HG03103 (cell line): ENCODE data around the gene MTA3.
"Not testable (repeated sequence)": the region's sequence is repeated elsewhere in the genome, so short reads cannot be mapped to it uniquely, and the experiment has no call there.

Source experiments
- ATAC-seq: cut with Tn5 transposase; IDR thresholded peaks from one replicate; pipeline ENCODE4 v1.9.1; 2021; ENCODE audit warnings: low read depth; ENCODE audit not compliant: unreplicated experiment

The MTA3 gene

DNA sequence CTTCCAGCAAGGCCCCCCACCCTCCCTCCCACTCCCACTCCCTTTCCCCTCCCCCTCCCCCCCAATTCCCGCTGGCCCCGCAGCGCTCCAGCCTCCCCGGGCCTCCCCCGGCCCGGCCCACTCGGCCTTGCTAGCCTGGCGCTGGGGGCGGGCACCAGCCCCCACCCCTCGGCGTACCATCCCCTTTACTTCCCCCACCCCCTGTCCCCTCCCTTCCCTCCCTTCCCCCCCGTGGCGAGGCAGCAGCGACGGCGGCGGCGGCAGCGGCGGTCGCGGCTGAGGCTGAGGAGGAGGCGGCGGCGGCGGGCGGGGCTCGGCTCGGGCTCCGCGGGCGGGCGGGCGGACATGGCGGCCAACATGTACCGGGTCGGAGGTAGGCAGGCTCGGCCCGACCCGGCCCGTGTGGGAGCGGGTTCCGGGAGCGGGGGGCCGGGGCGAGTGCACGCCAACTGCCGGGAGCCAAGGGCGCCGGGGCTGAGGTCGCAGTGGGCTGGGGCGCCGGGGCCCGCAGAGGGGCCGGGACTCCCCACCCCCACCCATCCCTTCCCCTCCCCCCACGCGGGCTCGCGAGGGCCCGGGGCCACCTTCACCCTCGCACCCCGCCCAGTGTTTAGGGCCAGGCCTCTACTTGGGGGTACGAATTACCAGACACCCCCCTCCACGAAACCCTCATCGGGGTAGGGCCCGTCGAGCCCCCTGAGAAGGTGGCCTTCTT lies at the start of gene MTA3:
Gene MTA3, plus strand, starts transcription at position 232 of the 715 bp plus-strand sequence. Its CDS starts 114 bp downstream, at position 346.
- no peak for ATAC-seq

DNA sequence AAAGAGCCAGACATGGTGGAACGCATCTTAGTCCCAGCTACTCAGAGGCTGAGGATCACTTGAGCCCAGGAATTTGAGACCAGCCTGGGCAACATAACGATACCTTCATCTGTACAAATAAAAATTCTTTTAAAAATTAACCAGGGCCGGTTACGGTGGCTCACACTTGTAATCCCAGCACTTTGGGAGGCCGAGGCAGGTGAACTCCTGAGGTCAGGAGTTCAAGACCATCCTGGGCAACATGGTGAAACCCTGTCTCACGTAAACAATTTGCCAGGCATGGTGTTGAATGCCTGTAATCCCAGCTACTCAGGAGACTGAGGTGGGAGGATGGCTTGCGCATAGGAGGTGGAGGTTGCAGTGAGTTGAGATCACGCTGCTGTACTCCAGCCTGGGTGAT lies 48.8 kb upstream of the MTA3 start:
- no peak for ATAC-seq

DNA sequence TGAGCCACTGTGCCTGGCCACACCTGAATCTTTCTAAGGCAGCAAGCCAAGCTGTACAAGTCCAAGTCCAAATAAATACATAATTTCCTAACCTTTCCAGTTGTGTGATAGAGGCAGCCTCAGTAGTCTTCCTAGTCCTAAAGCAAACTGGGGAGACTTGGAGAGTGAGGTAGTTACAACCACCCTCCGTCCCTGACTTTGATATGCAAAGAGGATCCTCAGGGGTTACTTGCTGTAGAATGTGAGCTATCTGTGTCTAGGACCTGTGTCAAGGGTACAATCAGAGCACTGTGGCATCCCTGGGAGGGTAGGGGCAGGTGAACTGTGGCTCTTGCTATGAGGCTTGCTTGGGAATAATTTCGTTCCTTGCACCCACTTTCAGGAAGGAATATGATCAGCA lies 46.4 kb upstream of the MTA3 start:
- ATAC-seq, result no peak

DNA sequence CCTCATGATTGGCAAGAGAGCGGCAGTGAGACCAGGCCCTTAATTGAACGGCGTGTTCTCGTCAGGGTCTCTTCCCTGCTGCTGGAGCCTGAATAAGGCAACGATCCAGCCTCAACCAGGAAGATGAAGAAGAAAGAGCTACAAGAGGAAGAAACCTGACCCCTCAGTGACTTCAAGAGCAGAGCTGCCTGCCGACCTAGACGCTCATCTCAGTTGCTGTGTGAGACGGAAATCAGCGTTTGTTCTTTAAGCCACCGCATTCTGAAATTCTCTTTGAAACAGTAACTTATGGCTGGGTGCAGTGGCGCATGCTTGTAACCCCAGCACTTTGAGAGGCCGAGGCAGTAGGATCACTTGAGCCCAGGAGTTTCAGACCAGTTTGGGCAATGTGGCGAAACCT lies 45.1 kb upstream of the MTA3 start:
- no peak for ATAC-seq

DNA sequence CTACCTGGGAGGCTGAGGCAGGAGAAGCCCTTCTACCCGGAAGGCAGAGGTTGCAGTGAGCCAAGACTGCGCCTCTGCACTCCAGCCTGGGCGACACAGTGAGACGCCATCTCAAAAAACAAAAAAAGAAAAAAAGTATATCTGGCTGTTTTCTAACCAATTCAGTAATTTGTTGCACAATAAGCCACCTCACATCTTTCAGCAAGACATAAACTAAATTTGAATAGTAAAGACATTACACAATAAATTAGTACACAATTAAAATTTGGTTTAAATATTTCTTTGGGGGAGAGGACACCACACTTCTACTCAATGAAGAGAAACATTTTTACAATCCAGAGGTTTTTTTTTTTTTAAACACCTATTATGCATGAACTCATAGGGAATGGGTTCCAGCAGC lies 36.0 kb upstream of the MTA3 start:
- no peak for ATAC-seq

DNA sequence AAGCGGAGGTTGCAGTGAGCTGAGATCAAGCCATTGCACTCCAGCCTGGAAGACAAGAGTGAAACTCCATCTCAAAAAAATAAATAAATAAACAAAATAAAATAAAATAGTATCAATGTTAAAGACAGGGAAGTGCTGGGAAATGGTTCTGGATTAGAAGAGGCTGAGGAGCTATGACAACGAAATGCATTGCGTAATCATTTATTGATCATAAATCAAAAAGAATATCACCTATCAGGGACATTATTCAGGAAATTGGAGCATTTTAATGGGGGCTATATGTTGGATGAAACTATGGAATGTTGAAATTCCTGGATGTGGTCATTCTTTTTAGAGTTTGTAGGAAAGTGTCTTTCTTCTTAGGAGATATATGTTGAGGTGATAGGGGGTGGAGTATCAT lies 30.9 kb upstream of the MTA3 start:
- ATAC-seq, result no peak

DNA sequence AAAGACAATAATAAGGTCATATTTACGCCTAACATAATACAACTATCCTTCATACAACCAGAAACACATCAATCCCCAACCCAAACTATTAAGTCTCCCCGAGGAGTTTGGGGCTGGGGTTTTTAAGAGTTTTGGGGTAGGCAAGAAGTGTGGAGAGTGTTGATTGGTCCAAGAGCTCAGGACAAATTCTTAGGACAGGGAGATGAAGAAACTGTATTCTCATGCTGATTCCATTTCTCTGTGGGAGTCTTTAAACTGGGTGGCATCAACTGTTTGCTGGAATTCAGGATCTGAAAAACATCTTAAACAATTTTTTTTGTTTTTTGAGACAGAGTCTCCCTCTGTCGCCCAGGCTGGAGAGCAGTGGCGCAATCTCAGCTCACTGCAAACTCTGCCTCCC lies 25.6 kb upstream of the MTA3 start:
- no peak for ATAC-seq

DNA sequence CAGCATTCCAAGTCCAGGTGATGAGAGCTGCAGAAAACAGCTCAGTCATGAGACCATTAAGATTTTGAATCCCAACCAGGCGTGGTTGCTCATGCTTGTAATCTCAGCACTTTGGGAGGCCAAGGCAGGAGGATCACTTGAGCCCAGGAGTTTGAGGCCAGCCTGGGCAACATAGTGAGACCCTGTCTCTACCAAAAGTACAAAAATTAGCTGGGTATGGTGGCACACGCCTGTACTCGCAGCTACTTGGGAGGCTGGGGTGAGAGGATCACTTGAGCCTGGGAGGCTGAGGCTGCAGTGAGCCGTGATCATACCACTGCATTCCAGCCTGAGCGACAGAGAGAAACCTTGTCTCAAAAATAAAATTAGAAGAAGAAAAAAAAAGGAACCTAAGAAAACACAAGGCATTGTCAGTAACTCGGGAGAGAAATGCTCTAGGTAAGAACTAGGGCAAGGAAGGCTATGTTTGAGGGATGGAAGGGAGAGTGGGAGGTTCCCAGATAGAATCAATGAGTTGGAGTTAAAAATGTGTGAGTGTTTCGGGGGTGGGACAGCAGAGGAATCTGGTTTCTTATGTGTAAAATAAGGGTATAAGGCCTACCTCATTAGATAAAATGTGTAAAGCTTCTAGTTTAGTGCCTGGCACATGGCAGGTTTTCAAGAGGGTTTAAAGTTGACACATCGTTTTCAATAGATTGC lies 23.3 kb upstream of the MTA3 start:
- ATAC-seq, result no peak

DNA sequence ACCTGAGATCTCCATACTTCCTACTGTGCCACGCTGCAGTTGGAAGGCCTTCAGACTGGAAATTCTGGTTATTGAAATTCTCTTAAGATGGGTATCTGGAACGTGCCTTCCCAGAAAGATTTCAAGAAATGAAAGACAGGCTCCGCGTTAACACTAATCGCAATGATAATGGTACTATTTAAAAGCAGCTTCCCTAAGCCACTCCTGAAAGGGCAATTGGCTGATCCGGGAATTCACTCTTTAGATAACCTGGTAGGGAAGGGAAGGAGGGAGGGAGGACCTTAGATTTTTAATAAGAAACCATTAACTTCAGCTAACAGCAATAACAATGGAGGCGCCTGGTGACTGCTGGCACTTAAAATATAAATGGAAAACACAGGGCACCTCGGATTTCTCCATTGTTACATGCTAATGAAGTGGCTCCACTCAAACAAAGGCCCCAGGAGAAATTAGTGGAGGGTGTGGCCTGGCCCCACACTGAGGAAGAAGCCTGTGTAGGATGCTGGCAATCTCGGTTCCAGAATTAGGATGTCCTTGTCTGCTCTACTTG lies 22.5 kb upstream of the MTA3 start:
- ATAC-seq, result no peak

DNA sequence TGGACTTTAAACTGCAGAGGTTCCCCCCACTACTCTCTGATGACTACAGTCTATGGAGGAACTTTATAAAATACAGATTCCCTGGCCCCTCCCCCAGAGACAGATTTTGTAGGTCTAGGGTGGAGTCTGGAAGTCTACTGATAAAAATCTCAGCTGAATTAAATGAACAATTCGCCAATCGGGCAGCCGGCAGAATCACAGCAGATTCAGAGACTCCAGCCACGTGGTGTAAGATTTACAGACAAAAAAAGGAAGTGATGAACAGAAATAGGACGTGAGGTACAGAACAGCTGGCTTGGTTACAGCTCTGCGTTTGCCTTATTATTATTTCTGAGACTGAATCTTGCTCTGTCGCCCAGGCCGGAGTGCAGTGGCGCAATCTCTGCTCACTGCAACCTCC lies 21.4 kb upstream of the MTA3 start:
- peak; percentile 60 for ATAC-seq

DNA sequence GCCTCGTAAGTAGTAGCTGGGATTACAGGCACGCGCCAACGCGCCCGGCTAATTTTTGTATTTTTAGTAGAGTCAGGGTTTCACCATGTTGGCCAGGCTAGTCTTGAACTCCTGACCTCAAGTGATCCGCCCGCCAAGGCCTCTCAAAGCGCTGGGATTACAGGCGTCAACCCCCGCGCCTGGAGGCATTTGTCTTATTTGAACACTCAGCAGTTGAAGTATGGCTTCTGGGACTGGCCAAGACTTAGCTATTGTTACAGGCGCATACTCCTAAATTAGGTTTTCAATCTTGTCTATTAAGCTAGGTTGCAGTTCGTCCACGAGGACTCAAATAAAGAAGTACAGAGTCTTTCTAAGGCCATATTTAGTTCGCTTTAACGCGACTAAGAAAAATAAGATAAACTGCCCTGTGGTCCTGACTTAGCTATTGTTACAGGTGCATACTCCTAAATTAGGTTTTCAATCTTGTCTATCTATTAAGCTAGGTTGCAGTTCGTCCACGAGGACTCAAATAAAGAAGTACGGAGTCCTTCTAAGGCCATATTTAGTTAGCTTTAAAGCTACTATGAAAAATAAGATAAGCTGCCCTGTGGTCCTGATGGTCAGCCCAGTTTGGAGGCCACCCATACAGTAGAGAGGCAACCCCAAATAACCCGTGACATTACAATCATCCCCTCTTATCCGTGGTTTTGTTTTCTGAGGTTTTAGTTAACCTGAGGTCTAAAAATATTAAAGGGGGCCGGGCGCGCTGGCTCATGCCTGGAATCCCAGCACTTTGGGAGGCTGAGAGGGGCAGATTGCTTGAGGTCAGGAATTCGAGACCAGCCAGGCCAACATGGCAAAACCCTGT lies 20.8 kb upstream of the MTA3 start:
- no peak for ATAC-seq

DNA sequence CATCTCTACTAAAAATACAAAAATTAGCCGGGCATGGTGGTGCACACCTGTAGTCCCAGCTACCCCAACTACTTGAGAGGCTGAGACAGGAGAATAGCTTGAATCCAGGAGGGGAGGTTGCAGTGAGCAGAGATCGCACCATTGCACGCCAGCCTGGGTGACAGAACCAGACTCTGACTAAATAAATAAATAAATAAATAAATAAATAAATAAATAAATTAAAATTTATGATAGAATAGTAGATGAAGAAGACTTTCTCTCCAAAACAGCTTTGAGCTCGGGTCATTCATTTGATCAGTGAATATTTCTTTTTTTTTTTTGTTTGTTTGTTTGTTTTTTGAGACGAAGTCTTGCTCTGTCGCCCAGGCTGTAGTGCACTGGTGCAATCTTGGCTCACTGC lies 17.6 kb upstream of the MTA3 start:
- no peak for ATAC-seq

DNA sequence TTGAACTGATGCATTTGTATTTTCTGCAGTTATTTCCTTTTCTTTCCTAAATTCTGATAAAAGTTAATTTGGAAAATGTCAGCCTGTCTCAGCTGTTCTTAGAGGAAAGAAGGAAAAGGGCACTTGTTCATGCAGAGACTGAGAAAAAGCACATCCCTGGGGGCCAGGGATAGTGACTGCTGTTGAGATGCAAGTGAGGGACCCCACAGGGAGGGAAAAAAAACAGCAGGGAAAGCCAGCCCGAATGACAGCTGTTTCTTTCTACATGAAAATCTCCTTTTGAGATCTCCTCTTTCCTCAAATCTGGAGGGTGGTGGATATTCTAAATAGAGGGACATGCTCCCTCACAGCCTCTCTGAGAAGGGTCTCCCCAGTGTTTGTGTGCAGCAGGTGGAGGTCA lies 14.0 kb upstream of the MTA3 start:
- no peak for ATAC-seq

DNA sequence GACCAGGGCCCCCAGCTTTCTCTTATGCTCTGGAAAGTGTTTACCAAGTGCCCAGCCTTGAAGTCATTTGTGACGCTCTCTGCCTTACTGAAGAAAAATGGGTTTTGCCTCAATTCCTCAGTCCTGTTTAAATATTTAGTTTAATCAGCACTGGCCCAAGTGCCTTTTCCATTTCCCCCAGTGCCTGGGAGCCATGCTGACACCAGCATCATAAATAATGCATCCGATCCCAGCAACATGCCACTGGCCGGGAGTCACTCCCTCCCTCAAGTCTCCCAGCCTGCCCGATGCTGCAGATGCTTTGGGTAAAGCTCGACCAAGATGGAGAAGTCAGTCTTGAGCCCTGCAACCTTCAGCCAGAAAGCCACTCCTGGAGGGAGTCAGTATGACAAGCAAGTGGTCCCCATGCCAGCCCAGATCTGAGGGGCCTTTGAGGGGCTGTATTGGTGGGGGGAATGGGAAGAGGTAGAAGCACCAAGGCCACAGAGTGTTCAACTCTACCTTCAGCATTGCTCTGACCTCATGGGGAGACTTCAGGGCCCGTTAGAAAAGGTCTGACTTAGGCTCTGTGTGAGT lies 12.0 kb upstream of the MTA3 start:
- ATAC-seq, result no peak

DNA sequence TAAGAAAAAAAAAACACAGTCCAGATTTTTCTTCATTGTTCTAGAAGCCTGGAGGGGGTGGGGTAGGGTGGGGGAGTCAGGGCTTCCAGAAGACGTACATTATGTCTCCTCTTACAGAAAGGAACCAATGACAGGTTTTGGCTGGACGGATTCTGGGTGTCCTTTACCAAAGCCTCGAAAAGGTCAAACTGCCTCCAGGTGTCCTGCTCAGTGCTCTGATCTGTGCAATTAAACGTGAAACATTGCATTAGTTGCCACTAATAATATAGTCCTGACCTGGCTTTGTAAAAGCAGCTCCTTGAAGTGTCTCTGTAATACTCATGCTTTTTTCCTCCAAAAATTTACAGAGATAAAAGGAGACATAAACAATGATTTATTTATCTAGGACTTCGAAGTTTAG lies 11.1 kb upstream of the MTA3 start:
- ATAC-seq, result no peak

DNA sequence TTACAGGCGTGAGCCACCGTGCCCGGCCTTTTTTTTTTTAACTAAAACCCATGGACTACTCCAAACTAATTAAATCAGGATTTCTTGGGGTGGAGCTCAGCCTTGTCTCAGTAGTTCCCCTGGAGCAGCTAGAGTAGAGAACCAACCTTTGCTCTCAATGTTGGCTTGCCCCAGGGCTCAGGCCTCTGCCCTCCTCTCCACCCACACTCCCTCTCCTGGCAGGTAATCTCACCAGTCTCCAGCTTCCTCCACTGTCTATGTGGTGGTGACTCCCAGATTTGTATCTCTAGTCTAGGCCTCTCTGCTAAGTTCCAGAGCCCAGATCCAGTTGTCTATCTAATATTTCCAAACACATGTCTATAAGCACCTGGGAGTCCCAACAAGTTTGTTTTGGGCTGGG lies 9.6 kb upstream of the MTA3 start:
- no peak for ATAC-seq

DNA sequence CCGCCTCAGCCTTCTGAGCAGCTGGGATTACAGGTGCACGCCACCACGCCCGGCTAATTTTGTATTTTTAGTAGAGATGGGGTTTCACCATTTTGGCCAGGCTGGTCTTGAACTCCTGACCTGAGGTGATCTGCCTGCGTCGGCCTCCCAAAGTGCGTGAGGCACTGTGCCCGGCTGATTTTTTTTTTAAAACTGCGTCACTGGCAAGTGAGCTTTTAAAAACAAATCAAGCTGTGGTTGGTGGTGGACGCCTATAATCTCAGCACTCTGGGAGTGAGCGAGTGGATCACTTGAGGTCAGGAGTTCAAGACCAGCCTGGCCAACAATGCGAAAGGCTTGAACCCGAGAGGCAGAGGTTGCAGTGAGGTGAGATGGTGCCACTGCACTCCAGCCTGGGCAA lies 8.3 kb upstream of the MTA3 start:
- ATAC-seq, result not testable (repeated sequence)

DNA sequence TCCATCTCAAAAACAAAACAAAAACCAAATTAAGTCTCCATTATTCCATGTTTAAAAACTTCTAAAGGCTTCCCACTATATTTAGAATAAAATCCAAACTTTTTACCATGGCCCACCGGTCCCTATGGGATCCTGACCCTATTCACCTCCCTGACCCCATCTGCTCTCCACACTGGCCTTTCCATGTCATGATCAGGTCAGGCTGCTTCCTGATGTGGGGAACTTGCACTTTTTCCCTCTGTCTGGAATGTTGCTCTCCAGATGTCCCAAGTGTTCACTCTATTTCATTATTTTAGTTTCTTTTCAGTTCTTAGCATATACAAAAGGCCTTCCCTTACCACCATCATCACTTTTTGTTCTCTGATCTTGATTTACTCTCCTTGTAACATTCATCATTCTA lies 7.5 kb upstream of the MTA3 start:
- ATAC-seq, result no peak

DNA sequence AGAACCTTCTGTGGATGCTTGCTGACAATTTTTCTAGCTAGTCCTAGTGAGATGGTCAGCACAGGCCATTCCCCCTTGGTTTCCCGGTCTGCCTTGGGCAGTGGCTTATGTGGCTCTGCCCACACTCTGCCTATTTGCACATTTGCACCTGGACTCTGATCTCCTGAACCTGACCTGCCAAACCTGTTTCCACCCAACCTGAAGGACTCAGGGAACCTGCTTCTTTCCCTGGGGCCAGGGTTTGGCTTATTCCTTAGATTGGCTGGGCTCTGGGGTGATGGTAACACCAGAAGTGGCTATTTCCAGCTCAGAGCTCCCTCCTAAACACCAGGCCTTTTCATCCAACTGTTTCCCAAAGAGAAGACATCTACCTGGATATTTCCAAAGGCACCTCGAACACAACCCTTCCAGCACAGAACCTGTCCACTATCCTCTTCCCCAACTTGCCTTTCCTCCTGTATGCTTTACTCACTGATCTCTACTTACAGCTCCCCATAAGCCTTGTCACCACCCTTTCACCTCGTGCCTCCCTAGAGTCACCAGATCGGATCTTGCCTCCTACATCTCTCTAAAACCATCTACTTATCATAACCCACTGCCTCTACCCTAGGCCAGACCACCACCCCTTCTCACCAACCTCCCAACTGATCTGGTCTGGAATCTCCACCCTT lies 5.8 kb upstream of the MTA3 start:
- ATAC-seq, result no peak

DNA sequence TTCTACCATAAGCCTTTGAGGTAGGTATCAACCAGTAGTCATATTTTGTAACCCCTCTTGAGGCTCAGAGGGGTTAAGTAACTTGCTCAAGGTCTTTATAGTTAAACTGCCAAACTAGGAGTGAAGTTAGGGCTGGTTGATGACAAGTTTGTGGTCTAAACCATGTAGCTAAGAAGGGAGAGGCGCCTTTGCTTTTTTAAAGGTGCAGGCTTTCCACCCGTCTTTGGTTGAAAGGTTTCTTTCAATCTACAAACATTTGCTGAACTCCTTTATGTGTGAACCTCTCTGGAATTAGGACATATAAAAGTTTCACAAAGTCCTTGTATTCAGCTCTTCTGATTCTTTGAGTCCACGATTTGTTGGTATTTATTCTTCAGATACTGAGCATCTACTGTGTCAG lies 2.4 kb upstream of the MTA3 start:
- no peak for ATAC-seq
